GM12865 (cell line): Measurements from ENCODE around the gene FAM13A.

ENCODE experiments used
- DNase-seq: peaks from one replicate; pipeline ENCODE4 v3.0.0; 2010; ENCODE audit warnings: low read depth
- H3K4me3 ChIP-seq: 2 replicates; pipeline ENCODE4 v1.5.1; 2011; ENCODE audit warnings: mild to moderate bottlenecking, low read depth, low read length, control low read depth
- TF ChIP-seq, protein P1 (sequence below): IDR thresholded peaks from 2 replicates; pipeline ENCODE4 v1.5.1; 2011; ENCODE audit warnings: low read length, control low read depth, low read depth, inconsistent platforms; ENCODE audit not compliant: insufficient read depth; ENCODE audit errors: missing control alignments

Gene FAM13A

DNA sequence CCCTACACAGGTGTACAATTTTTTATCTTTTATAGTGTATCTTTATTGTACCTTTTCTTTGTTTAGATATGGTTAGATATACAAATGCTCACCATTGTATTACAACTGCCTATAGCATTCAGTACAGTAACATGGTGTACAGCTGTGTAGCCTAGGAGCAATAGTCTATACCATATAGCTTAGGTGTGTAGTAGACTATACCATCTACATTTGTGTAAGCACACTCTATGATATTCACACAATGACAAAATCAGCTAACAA, 80.3 kb downstream of the FAM13A start:
- no peak for DNase-seq
- no peak overlapping the region for H3K4me3 ChIP-seq
- TF ChIP-seq, protein P1, sequence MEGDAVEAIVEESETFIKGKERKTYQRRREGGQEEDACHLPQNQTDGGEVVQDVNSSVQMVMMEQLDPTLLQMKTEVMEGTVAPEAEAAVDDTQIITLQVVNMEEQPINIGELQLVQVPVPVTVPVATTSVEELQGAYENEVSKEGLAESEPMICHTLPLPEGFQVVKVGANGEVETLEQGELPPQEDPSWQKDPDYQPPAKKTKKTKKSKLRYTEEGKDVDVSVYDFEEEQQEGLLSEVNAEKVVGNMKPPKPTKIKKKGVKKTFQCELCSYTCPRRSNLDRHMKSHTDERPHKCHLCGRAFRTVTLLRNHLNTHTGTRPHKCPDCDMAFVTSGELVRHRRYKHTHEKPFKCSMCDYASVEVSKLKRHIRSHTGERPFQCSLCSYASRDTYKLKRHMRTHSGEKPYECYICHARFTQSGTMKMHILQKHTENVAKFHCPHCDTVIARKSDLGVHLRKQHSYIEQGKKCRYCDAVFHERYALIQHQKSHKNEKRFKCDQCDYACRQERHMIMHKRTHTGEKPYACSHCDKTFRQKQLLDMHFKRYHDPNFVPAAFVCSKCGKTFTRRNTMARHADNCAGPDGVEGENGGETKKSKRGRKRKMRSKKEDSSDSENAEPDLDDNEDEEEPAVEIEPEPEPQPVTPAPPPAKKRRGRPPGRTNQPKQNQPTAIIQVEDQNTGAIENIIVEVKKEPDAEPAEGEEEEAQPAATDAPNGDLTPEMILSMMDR: no peak

DNA sequence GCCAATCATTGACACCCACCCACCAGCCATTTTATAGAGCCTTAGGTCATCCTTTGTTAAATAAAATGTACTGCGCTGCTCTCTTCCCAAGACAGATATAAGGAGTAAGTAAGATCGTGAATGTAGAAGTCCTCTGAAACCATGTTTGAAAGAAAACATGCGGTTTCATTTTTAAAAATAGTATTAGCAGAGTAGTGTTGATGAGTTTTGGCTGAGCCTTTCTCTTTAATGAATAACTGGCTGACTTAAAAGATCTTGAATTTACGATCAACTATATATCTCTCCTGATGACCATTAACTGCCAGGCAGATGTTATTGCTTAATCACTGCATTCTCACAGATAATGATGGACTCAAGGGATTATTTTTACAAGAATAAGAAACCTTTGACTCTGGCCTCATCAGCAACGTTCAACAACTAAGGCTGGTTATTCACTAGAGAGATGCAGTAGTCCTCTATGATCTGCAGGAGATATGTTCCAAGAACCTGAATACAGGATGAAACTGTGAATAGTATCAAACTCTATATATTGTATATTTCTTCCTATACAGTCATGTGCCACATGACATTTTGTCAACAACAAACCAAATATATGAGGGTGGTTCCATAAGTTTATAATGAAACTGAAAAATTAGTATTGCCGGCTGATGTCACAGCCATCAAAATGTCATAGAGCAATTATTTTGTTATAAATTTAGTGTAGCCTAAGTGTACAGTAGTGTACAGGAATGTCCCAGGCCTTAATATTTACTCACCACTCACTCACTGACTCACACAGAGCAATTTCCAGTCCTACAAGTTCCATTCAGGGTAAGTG, 80.8 kb downstream of the FAM13A start:
- TF ChIP-seq, protein P1: no peak
- no peak for DNase-seq
- H3K4me3 ChIP-seq: no peak overlapping the region

DNA sequence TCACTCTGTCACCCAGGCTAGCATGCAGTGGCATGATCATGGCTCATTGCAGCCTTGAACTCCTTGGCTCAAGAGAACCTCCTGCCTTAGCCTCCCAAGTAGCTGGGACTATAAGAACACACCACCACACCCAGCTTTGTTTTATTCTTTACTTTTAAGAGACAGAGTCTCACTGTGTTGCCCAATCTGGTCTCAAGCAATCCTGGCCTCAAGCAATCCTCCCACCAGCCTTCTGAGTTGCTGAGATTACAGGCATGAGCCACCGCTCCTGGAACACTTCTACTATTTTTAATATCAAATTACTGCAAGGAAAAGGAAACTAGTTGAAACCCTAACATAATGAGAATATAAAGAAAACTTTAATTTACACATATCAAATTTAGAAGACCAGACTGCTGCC, 85.4 kb downstream of the FAM13A start:
- no peak overlapping the region for H3K4me3 ChIP-seq
- TF ChIP-seq, protein P1: no peak
- DNase-seq: no peak

DNA sequence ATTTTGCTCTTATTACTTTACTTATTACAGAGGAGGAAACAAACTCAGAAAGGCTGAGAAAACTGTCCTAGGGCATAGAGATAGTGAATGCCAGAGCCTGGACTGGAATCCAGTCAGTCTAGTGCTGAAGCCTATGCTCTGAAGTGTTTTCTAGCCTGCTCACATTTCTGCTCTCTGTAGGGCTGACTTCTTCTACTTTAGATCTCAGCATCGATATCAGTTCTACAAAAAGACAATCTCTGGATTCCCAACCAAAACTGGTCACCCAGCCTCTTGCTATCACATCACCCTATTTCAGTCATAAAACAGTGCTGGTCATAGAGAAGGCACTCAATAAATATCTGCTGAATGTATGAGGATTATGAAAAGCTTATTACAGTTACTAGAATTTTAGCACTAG, 87.2 kb downstream of the FAM13A start:
- TF ChIP-seq, protein P1: no peak
- no peak overlapping the region for H3K4me3 ChIP-seq
- no peak for DNase-seq

DNA sequence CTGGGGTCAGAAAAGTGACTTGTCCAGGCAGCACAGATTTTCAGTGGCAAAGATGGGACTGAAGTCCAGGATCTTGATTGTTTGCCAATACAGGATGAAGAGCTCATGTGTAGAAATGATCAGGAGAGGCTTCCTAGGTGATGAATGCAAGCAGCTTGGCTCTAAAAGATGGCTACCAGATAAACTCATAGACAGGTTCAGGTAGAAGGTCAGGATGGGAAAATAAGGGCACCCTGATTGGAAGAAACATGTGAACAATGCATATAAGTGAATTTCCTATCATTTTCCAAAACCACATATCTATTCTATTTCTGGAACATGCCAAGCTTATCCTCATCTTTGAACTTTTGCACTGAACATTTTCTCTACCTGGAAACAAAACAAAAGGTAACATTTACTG, 87.7 kb downstream of the FAM13A start:
- TF ChIP-seq, protein P1: no peak
- H3K4me3 ChIP-seq: no peak overlapping the region
- no peak for DNase-seq

DNA sequence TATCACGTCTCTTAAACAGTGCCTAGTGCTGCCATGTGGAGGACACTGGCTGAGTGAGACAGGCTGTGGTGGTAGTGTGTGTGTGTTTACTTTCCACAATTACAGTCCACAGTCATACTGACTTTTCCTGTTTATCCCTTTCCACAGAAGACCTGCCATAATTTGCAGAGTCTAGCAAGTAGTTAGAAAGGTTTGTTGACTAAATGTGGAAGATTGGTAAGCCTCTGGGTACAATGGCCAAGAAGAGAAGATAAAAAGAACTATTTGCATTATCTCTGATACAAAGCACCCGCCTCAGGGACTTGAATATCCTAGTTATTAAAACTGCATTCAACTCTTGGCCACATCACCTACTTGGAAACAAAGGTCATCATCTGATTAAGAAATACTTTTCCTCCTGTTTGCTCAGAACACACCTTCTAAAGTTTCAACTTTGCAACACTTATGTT, 89.1 kb downstream of the FAM13A start:
- TF ChIP-seq, protein P1: no peak
- H3K4me3 ChIP-seq: no peak overlapping the region
- DNase-seq: no peak

DNA sequence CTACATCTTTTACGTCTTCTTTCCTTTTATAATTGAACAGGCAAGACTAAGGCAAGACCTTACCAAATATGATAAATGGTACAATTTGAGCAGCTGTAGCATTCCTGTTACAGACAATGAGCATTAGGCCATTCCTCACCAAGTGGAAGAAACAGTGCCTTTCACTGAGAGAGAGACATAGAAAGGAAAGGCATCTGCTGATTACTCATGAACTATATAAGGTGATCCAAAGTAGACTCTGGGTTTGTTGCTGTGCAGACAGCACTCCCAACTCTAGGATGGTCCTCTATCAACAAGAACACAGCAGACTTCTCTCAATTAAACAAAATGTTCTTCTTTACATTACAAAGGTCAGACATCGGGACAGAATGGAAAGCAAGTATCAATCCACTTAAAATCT, 91.9 kb downstream of the FAM13A start:
- TF ChIP-seq, protein P1: no peak
- no peak for DNase-seq
- H3K4me3 ChIP-seq: no peak overlapping the region
